Activated B cell treated with CpG ODN at 0.5 μM for 24 hours (primary cell): Measurements from ENCODE around the gene CTDP1. TPM values are rescaled to one million over a fixed set of nuclear protein-coding genes. Genes with fewer than 3 reads are reported as not detected.

Source experiments
- ATAC-seq: fragments of 200-7000 bp; cut with Tn5 transposase; one replicate; pipeline ENCODE4 v1.10.0; 2021; ENCODE audit warnings: low read depth, mild to moderate bottlenecking, moderate library complexity
- CTCF ChIA-PET: fragments of 350-600 bp; sonication (Branson Sonifier 250); formaldehyde crosslinking; loops from one replicate; lab custom pipeline; 2021; ENCODE audit warnings: antibody characterized with exemption; lab: Charles Lee
- POLR2A ChIA-PET: fragments of 350-600 bp; sonication (Branson Sonifier 250); formaldehyde crosslinking; loops from one replicate; lab custom pipeline; 2021; ENCODE audit warnings: antibody characterized with exemption; lab: Charles Lee
- DNase-seq: peaks from one replicate; pipeline ENCODE4 v3.0.0; 2022
- H3K27ac Mint-ChIP-seq: one replicate; pipeline ENCODE4 v1.8.0; 2020; ENCODE audit warnings: mixed read lengths
- H3K27me3 Mint-ChIP-seq: one replicate; pipeline ENCODE4 v1.8.0; 2021; ENCODE audit warnings: mixed read lengths
- H3K36me3 Mint-ChIP-seq: one replicate; pipeline ENCODE4 v1.8.0; 2021; ENCODE audit warnings: low read depth, mixed read lengths
- H3K4me1 Mint-ChIP-seq: one replicate; pipeline ENCODE4 v1.8.0; 2021; ENCODE audit warnings: mixed read lengths
- H3K4me3 Mint-ChIP-seq: one replicate; pipeline ENCODE4 v1.8.0; 2020; ENCODE audit warnings: mild to moderate bottlenecking, mixed read lengths
- H3K9me3 Mint-ChIP-seq: one replicate; pipeline ENCODE4 v1.8.0; 2020; ENCODE audit warnings: mixed read lengths
- intact Hi-C: fragments of 100-400 bp; cut with micrococcal nuclease; formaldehyde crosslinking; loops from one replicate; pipeline ENCODE4 v1.15.1; 2024
- total RNA-seq: library from RNA; stranded (reverse); gene quantifications from 2 replicates; pipeline ENCODE4 v1.2.3, GENCODE V29; 2022
- TF ChIP-seq, protein P1 (sequence below): fragments of 200-600 bp; IDR thresholded peaks from one replicate; pipeline ENCODE4 v1.8.0; 2022; ENCODE audit warnings: antibody characterized with exemption, mild to moderate bottlenecking

CTDP1 gene
- total RNA-seq, 1 donor from 2014 or later: 33.8 TPM

DNA sequence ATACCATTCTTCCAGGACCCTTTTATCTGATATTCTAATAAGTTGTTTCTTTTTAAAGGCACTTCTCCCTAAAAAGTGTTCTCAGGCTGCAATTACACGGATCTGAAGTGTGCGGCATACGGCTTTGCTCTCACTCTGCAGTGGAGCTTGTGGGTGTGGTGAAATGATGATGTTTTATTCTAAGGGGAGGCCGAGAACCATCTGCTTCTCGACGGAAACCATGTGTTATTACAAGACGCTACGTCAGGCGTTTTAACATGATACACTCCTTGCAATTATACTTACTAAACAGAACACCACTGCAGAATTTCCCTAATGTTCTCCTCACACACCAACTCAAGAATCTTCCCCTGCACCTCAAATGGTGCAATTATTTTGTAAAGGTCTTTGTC is 34.9 kb upstream of the CTDP1 start:
- no peak overlapping the region for H3K27ac Mint-ChIP-seq
- no peaks in the 10 kb centered on the region for H3K36me3 Mint-ChIP-seq
- H3K4me1 Mint-ChIP-seq: peaks cover 22% of the 10 kb centered on the region
- TF ChIP-seq, protein P1, sequence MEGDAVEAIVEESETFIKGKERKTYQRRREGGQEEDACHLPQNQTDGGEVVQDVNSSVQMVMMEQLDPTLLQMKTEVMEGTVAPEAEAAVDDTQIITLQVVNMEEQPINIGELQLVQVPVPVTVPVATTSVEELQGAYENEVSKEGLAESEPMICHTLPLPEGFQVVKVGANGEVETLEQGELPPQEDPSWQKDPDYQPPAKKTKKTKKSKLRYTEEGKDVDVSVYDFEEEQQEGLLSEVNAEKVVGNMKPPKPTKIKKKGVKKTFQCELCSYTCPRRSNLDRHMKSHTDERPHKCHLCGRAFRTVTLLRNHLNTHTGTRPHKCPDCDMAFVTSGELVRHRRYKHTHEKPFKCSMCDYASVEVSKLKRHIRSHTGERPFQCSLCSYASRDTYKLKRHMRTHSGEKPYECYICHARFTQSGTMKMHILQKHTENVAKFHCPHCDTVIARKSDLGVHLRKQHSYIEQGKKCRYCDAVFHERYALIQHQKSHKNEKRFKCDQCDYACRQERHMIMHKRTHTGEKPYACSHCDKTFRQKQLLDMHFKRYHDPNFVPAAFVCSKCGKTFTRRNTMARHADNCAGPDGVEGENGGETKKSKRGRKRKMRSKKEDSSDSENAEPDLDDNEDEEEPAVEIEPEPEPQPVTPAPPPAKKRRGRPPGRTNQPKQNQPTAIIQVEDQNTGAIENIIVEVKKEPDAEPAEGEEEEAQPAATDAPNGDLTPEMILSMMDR: no peak
- ChIA-PET CTCF (interaction anchor here (0.6 to 4.6 kb wide), 5 partner anchors 19 to 265 kb away, joined by 3 to 86 read pairs (median 3); no protein-coding TSS in a partner anchor), POLR2A (no interaction called here)
- ATAC-seq: no peak
- no peak overlapping the region for H3K4me3 Mint-ChIP-seq
- no peaks in the 10 kb centered on the region for H3K9me3 Mint-ChIP-seq
- intact Hi-C loops: loop anchor here (1.0 to 10.0 kb wide), 6 partner anchors 35 to 660 kb away; partner anchors contain the start of gene CTDP1
- no peaks in the 10 kb centered on the region for H3K27me3 Mint-ChIP-seq
- DNase-seq: no peak

DNA sequence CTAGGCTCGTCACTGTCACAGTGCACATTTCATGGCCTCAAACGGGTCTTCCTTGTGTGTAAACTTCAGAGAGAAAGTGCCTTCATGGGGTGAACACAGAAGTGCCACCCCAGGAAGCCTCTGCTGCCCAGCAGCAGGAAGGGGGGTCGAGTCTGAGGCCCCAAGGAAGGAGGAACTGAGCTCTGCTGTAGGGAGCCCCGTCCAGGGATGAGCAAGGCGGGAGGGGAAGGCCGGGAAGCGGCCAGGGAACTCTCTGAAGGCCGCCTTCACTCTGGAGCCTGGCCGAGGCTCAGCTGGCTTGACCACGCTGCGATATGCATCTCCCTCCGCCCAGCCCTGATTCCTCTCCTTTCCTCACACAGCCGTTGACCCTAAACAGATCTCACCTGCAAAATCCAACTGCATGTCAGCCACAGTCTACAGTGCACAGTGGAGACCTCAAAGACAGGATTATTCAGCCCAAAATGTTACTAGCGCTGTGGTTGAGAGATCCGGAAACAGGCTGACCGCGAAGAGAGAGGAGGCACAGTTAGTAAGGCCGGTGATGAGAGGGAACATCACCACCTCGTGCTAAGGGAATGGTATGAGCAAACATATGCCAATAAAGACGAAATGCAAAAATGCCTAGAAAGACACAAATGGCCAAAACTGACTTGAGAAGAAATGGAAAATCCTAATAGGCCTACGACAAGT is 34.2 kb upstream of the CTDP1 start:
- Mint-ChIP-seq H3K36me3 (no peaks in the 10 kb centered on the region), H3K27me3 (no peaks in the 10 kb centered on the region), H3K4me3 (no peak overlapping the region), H3K9me3 (no peaks in the 10 kb centered on the region), H3K27ac (no peak overlapping the region), H3K4me1 (peaks cover 17% of the 10 kb centered on the region)
- no peak for ATAC-seq
- intact Hi-C loops: loop anchor here (10.0 kb wide), 1 partner anchor 661 kb away; no protein-coding TSS in a partner anchor
- TF ChIP-seq, protein P1: no peak
- ChIA-PET POLR2A (no interaction called here), CTCF (interaction anchor here (2.2 to 4.6 kb wide), 2 partner anchors 20 to 266 kb away, joined by 5 to 86 read pairs; no protein-coding TSS in a partner anchor)
- no peak for DNase-seq

DNA sequence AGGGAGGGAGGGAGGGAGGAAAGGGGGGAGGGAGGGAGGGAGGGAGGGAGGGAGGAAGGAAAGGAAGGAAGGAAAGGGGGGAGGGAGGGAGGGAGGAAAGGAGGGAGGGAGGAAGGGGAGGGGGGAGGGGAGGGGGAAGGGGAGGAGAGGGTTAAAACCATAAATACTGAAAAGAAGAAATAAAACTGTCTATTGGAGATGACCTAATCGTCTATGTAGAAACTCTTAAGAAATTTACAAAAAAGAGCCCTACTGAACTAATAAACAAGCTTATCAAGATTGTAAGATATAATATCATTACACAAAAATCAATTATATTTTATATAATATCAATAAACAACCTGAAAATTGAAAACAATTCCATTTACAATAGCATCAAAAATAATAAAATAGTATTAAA is 32.3 kb upstream of the CTDP1 start:
- ATAC-seq: no peak
- ChIA-PET CTCF (no interaction called here), POLR2A (no interaction called here)
- DNase-seq: no peak
- Mint-ChIP-seq H3K4me1 (peaks cover 17% of the 10 kb centered on the region), H3K27ac (no peak overlapping the region), H3K27me3 (no peaks in the 10 kb centered on the region), H3K9me3 (no peaks in the 10 kb centered on the region), H3K4me3 (no peak overlapping the region), H3K36me3 (no peaks in the 10 kb centered on the region)
- intact Hi-C loops: loop anchor here (10.0 kb wide), 1 partner anchor 663 kb away; no protein-coding TSS in a partner anchor
- TF ChIP-seq, protein P1: no peak

DNA sequence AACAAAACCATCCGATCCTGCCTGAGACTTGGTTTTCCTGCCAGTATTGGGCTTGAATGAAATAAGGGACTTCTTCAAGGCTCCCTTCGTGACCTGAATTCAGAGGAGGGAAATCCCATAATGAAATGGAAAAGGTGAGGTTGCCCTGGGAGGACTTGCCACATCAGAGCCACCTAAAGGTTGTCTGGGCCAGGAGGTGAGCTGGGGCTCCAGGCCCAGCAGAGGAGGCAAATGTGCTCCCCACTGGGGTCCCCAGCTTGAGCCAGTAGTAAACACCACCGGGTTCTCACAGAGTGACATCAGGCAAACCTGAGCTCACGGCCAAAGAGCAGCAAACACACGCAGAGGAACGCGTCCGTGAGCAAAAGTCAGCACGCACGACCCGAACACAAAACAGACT is 28.6 kb upstream of the CTDP1 start:
- CTCF ChIA-PET: no interaction called here
- H3K27ac Mint-ChIP-seq: no peak overlapping the region
- H3K4me1 Mint-ChIP-seq: no peaks in the 10 kb centered on the region
- DNase-seq: no peak
- intact Hi-C loops: no loop called here
- no peak for ATAC-seq
- TF ChIP-seq, protein P1: no peak
- H3K4me3 Mint-ChIP-seq: no peak overlapping the region
- peaks cover 5% of the 10 kb centered on the region for H3K9me3 Mint-ChIP-seq
- H3K27me3 Mint-ChIP-seq: no peaks in the 10 kb centered on the region
- POLR2A ChIA-PET: no interaction called here
- H3K36me3 Mint-ChIP-seq: no peaks in the 10 kb centered on the region

DNA sequence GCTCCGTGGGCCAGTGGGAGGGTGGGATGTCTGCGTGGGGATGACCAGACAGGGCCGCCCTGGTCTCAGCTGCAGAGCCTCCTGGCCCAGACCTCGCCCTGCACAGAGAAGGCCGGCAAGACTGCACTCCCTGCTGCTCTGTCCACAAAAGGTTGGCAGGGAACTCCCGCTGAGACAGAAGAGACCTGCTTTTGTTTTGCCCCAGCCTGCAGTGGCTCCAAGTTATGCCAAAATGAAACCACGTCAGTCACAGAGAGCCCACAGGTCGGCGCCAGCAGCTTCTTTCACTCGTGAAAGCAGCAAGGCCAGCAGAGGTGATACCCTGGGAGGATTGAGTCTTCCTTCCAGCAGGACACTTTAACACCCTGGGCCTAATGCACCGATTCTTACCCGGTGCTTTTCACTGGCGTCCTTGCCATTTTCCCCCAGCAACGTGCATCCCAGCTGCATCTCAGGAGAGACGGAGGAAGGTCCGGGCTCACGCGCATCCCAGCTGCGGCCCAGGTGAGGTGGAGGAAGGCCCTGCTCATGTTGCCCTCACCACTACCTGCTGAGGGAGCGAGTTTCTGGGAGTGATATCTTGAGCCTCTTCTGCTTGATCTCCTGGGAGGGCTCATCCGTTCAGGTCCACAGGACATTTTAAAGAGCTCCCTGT is 22.1 kb upstream of the CTDP1 start:
- ChIA-PET POLR2A (no interaction called here), CTCF (no interaction called here)
- TF ChIP-seq, protein P1: no peak
- intact Hi-C loops: no loop called here
- no peak for DNase-seq
- no peak for ATAC-seq
- Mint-ChIP-seq H3K4me3 (no peak overlapping the region), H3K27me3 (peaks cover 14% of the 10 kb centered on the region), H3K27ac (no peak overlapping the region), H3K36me3 (no peaks in the 10 kb centered on the region), H3K4me1 (no peaks in the 10 kb centered on the region), H3K9me3 (peaks cover 9% of the 10 kb centered on the region)
